Loucy (cell line): ENCODE data around the gene LRRC26.

Experiments used
- EZH2phosphoT487 ChIP-seq: fragments of 200-600 bp; IDR thresholded peaks from 2 replicates; pipeline ENCODE4 v1.6.1; 2018; ENCODE audit warnings: antibody characterized with exemption, mild to moderate bottlenecking, moderate library complexity, borderline replicate concordance
- TF ChIP-seq, protein P1 (sequence below): fragments of 200-600 bp; sonication (generic); conservative IDR thresholded peaks from 2 replicates; pipeline ENCODE4 v1.5.1; 2014; ENCODE audit warnings: mild to moderate bottlenecking, antibody characterized with exemption, low read length

DNA sequence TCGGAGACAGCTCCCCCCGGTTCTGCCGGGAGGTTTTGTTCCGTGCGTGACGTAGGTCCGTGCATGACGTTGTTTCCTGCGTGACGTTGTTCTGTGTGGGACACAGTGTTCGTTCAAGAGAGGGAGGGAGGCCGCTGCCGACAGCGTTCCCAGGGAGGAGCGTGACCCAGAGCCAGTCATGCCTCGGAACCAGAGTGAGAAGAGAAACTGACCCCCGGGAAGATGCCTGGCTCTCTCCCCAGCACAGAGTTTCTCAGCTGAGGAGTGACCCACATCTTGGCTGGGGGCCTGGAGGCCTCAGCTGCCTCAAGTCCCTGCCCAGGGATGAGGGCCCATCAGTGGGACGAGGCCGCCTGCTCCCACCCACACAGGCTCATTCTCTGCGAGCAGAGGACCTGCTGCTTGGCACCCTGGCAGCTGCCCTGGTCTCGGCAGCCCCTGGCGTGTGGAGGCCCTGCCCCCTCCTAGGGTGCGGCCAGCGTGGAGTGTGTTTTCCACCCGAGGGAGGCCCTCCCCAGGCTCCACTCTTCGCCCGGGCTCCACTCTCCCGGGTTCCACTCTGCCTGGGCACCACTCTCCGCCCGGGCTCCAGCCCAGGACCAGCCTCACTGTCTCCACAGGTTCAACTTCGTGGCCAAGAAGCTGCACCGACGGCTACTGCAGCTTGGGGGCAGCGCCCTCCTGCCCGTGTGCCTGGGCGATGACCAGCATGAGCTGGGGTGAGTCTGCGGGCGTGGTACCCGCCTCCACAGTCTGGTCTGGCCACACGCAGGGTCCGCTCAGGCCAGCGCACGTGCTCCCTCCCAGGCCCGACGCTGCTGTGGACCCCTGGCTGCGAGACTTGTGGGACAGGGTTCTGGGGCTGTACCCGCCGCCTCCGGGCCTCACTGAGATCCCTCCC, 43.6 kb upstream of the LRRC26 start:
- TF ChIP-seq, protein P1, sequence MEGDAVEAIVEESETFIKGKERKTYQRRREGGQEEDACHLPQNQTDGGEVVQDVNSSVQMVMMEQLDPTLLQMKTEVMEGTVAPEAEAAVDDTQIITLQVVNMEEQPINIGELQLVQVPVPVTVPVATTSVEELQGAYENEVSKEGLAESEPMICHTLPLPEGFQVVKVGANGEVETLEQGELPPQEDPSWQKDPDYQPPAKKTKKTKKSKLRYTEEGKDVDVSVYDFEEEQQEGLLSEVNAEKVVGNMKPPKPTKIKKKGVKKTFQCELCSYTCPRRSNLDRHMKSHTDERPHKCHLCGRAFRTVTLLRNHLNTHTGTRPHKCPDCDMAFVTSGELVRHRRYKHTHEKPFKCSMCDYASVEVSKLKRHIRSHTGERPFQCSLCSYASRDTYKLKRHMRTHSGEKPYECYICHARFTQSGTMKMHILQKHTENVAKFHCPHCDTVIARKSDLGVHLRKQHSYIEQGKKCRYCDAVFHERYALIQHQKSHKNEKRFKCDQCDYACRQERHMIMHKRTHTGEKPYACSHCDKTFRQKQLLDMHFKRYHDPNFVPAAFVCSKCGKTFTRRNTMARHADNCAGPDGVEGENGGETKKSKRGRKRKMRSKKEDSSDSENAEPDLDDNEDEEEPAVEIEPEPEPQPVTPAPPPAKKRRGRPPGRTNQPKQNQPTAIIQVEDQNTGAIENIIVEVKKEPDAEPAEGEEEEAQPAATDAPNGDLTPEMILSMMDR, result peak; percentile 25; the same call in 1 of the 2 replicates
- no peak for TF ChIP-seq EZH2phosphoT487
